PC-3 (cell line): Measurements from ENCODE around the gene SPACA6. TPM values are rescaled to one million over a fixed set of nuclear protein-coding genes. Genes with fewer than 3 reads are reported as not detected.

Source experiments
- ATAC-seq: fragments of 200-7000 bp; cut with Tn5 transposase; 2 replicates; pipeline ENCODE4 v1.9.1; 2020; ENCODE audit warnings: mild to moderate bottlenecking, moderate library complexity
- BruUV-seq: library from RNA; stranded (reverse); fragments of 400-500 nt; replicated peaks from 2 replicates; lab custom pipeline; 2021; lab: Mats Ljungman, UMichigan
- CTCF ChIA-PET: fragments of 300-600 bp; sonication (Branson Sonifier 250); formaldehyde crosslinking; loops from one replicate; lab custom pipeline; 2022; ENCODE audit warnings: antibody characterized with exemption; lab: Charles Lee
- POLR2A ChIA-PET: fragments of 300-600 bp; sonication (Branson Sonifier 250); formaldehyde crosslinking; loops from one replicate; lab custom pipeline; 2022; ENCODE audit warnings: antibody characterized with exemption; ENCODE audit not compliant: unreplicated experiment; lab: Charles Lee
- DNase-seq: peaks from one replicate; pipeline ENCODE4 v3.0.0-alpha.2; 2015
- H2AFZ ChIP-seq: fragments of 300-600 bp; sonication (generic); 2 replicates; pipeline ENCODE4 v1.6.0; 2016; ENCODE audit warnings: antibody characterized with exemption, low read length
- H3F3A ChIP-seq: fragments of 300-600 bp; sonication (generic); one replicate; pipeline ENCODE4 v1.6.0; 2017; ENCODE audit warnings: antibody characterized with exemption, low read length, control low read depth, mild to moderate bottlenecking; ENCODE audit not compliant: unreplicated experiment
- H3K27ac ChIP-seq: fragments of 300-600 bp; sonication (generic); 2 replicates; pipeline ENCODE4 v1.5.1; 2016; ENCODE audit warnings: mild to moderate bottlenecking, low read length
- H3K27me3 ChIP-seq: fragments of 300-600 bp; sonication (generic); 2 replicates; pipeline ENCODE4 v1.6.1; 2016; ENCODE audit warnings: low read length, mixed read lengths
- H3K36me3 ChIP-seq: fragments of 300-600 bp; sonication (generic); 2 replicates; pipeline ENCODE4 v1.6.1; 2016; ENCODE audit warnings: low read depth, mixed run types, low read length, mixed read lengths
- H3K4me1 ChIP-seq: fragments of 300-600 bp; sonication (generic); 2 replicates; pipeline ENCODE4 v1.5.1; 2016; ENCODE audit warnings: low read length; ENCODE audit not compliant: insufficient read depth
- H3K4me2 ChIP-seq: fragments of 300-600 bp; sonication (generic); 2 replicates; pipeline ENCODE4 v1.6.0; 2016; ENCODE audit warnings: low read length
- H3K4me3 ChIP-seq: fragments of 300-600 bp; sonication (generic); 2 replicates; pipeline ENCODE4 v1.5.1; 2016; ENCODE audit warnings: mild to moderate bottlenecking, low read length, mixed read lengths
- H3K79me2 ChIP-seq: fragments of 300-600 bp; sonication (generic); 2 replicates; pipeline ENCODE4 v1.6.1; 2017; ENCODE audit warnings: low read length, mixed read lengths
- H3K9ac ChIP-seq: fragments of 300-600 bp; sonication (generic); 2 replicates; pipeline ENCODE4 v1.6.0; 2016; ENCODE audit warnings: mild to moderate bottlenecking, low read length
- H3K9me2 ChIP-seq: fragments of 300-600 bp; sonication (generic); replicated peaks from 2 replicates; pipeline ENCODE4 v1.6.1; 2016; ENCODE audit warnings: mixed run types, low read length, mixed read lengths
- H3K9me3 ChIP-seq: fragments of 300-600 bp; sonication (generic); 2 replicates; pipeline ENCODE4 v1.6.1; 2016; ENCODE audit warnings: low read length, mixed read lengths
- H4K20me1 ChIP-seq: fragments of 300-600 bp; sonication (generic); 2 replicates; pipeline ENCODE4 v1.6.1; 2016; ENCODE audit warnings: low read length, mixed read lengths
- EZH2 ChIP-seq: fragments of 300-600 bp; sonication (generic); IDR thresholded peaks from one replicate; pipeline ENCODE4 v1.6.1; 2017; ENCODE audit warnings: antibody characterized with exemption, mild to moderate bottlenecking, low read length; ENCODE audit not compliant: unreplicated experiment
- EZH2phosphoT487 ChIP-seq: fragments of 300-600 bp; sonication (generic); IDR thresholded peaks from 2 replicates; pipeline ENCODE4 v1.6.1; 2018; ENCODE audit warnings: mild to moderate bottlenecking, antibody characterized with exemption, low read length, borderline replicate concordance
- intact Hi-C: fragments of 100-400 bp; cut with micrococcal nuclease; formaldehyde crosslinking; loops from 2 replicates; pipeline ENCODE4 v1.9.0; 2023
- total RNA-seq: library from RNA; depleted of rRNA; stranded (reverse); fragments of >200 nt; gene quantifications from 2 replicates; pipeline ENCODE4 v1.2.3, GENCODE V29; 2014
- TF ChIP-seq, protein P1 (sequence below): fragments of 300-600 bp; sonication (generic); conservative IDR thresholded peaks from 2 replicates; pipeline ENCODE4 v1.5.1; 2017; ENCODE audit warnings: antibody characterized with exemption, low read depth, mild to moderate bottlenecking, low read length

SPACA6 gene
- total RNA-seq, 1 experiment from 2014 or later: 10.1 TPM

DNA sequence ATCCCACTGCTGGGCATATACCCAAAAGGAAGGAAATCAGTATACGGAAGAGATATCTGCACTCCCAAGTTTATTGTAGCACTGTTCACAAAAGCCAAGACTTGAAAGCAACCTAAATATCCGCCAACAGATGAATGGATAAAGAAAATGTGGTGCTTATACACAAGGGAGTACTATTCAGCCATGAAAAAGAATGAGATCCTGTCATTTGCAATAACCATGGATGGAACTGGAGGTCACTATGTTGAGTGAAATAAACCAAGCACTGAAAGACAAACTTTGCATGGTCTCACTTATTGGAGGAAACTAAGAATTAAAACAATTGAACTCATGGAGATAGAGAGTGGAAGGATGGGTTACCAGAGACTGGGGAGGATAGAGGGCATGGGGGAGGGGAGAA lies 40.0 kb upstream of the SPACA6 start:
- ATAC-seq (no peak), DNase-seq (no peak)
- no peaks in the 10 kb centered on the region for H3K9me2 ChIP-seq
- H3K27ac ChIP-seq: no peak overlapping the region
- POLR2A ChIA-PET: no interaction called here
- intact Hi-C loops: no loop called here
- H3K36me3 ChIP-seq: no peaks in the 10 kb centered on the region
- CTCF ChIA-PET: no interaction called here
- H3K4me2 ChIP-seq: no peak overlapping the region
- peaks cover 5% of the 10 kb centered on the region for H3K4me1 ChIP-seq
- peaks cover 59% of the 10 kb centered on the region for H3K27me3 ChIP-seq
- no peaks in the 10 kb centered on the region for H4K20me1 ChIP-seq
- H3K9me3 ChIP-seq: no peaks in the 10 kb centered on the region
- no peaks in the 10 kb centered on the region for H3F3A ChIP-seq
- H3K4me3 ChIP-seq: no peak overlapping the region
- TF ChIP-seq, protein P1, sequence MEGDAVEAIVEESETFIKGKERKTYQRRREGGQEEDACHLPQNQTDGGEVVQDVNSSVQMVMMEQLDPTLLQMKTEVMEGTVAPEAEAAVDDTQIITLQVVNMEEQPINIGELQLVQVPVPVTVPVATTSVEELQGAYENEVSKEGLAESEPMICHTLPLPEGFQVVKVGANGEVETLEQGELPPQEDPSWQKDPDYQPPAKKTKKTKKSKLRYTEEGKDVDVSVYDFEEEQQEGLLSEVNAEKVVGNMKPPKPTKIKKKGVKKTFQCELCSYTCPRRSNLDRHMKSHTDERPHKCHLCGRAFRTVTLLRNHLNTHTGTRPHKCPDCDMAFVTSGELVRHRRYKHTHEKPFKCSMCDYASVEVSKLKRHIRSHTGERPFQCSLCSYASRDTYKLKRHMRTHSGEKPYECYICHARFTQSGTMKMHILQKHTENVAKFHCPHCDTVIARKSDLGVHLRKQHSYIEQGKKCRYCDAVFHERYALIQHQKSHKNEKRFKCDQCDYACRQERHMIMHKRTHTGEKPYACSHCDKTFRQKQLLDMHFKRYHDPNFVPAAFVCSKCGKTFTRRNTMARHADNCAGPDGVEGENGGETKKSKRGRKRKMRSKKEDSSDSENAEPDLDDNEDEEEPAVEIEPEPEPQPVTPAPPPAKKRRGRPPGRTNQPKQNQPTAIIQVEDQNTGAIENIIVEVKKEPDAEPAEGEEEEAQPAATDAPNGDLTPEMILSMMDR: no peak
- no peak for TF ChIP-seq EZH2phosphoT487
- TF ChIP-seq EZH2: no peak
- H3K79me2 ChIP-seq: no peaks in the 10 kb centered on the region
- H2AFZ ChIP-seq: no peak overlapping the region
- BruUV-seq: no TSS peak
- no peak overlapping the region for H3K9ac ChIP-seq

DNA sequence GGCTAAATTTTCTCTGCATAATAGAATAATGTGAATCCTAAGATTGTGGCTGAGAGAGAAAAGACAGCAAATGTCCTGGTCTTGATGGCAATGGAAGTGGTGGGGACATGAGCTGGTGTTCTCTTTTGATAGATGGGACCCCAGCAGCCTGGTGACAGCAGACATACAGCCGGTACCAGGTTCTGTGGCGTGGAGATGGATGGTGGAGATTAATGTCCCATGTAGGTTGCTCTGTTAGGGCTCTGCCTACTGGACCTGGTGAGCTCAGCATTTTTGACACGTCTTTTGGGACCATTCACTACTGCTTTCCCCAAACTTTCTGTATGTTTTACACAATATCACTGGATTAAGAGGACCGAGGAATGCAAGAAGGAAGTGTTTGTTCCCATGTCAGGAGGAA lies 38.3 kb upstream of the SPACA6 start:
- TF ChIP-seq EZH2phosphoT487: no peak
- TF ChIP-seq, protein P1: no peak
- TF ChIP-seq EZH2: no peak
- ChIA-PET POLR2A (interaction anchor here (0.6 kb wide), 1 partner anchor 66 kb away, joined by 3 read pairs; no protein-coding TSS in a partner anchor), CTCF (no interaction called here)
- no peak overlapping the region for H3K4me2 ChIP-seq
- intact Hi-C loops: no loop called here
- H2AFZ ChIP-seq: no peak overlapping the region
- peaks cover 5% of the 10 kb centered on the region for H3K4me1 ChIP-seq
- DNase-seq (no peak), ATAC-seq (no peak)
- H3K4me3 ChIP-seq: no peak overlapping the region
- no peaks in the 10 kb centered on the region for H3K79me2 ChIP-seq
- no peak overlapping the region for H3K27ac ChIP-seq
- H4K20me1 ChIP-seq: no peaks in the 10 kb centered on the region
- no peaks in the 10 kb centered on the region for H3F3A ChIP-seq
- no peak overlapping the region for H3K9ac ChIP-seq
- H3K27me3 ChIP-seq: peaks cover 43% of the 10 kb centered on the region
- H3K36me3 ChIP-seq: no peaks in the 10 kb centered on the region
- BruUV-seq: no TSS peak
- H3K9me3 ChIP-seq: no peaks in the 10 kb centered on the region
- H3K9me2 ChIP-seq: no peaks in the 10 kb centered on the region

DNA sequence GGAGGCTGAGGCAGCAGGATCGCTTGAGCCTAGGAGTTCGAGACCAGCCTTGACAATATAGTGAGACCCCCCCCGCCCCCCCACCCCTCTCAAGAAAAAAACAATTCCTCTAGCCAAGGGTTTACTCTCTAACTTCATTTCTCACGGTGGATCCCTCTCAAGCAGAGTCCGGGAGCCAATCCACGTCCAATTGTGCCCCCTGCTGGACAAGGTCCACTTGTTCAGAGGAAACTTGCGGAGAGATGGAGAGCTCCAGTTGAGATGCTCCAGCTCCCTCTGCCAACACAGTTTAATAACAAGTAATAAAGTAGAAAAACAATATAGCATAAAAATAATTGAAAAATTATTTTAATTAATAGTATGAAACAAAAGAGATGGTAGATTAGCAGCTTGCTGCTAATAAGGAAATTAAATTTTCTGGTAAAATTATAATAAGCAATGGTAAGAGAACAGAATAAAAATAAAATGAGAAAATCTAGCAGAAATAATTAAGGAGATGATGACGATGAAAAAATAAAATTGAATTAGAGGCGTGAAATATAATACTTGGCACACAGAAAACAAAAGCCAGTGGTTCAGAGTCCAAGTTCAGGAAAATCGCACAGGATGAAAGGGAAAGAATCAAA lies 32.0 kb upstream of the SPACA6 start:
- Histone ChIP-seq H3K4me1 (peaks cover 5% of the 10 kb centered on the region), H3K79me2 (no peaks in the 10 kb centered on the region), H3K9ac (no peak overlapping the region), H2AFZ (no peak overlapping the region), H3K36me3 (no peaks in the 10 kb centered on the region), H3K4me2 (no peak overlapping the region), H3K27me3 (peaks cover 18% of the 10 kb centered on the region; the same call in 1 of the 2 replicates), H3K4me3 (no peak overlapping the region), H3K9me2 (no peaks in the 10 kb centered on the region), H3F3A (no peaks in the 10 kb centered on the region), H4K20me1 (no peaks in the 10 kb centered on the region), H3K9me3 (no peaks in the 10 kb centered on the region), H3K27ac (no peak overlapping the region)
- POLR2A ChIA-PET: no interaction called here
- no TSS peak for BruUV-seq
- CTCF ChIA-PET: interaction anchor here (0.5 to 1.0 kb wide), 12 partner anchors 16 to 321 kb away, joined by 3 to 6 read pairs (median 4); no protein-coding TSS in a partner anchor
- intact Hi-C loops: no loop called here
- no peak for TF ChIP-seq EZH2
- TF ChIP-seq, protein P1: peak; percentile 69
- peak; percentile 85 for ATAC-seq
- peak; percentile 95 for DNase-seq
